Measurements from ENCODE around the gene MYZAP.

Gene MYZAP

GRCh38 chr15:57562196-57562769 lies 29.4 kb upstream of the MYZAP start:
- no peak for DNase-seq (ENCODE audit: low read depth)
- no peak for TF ChIP-seq CTCF (IDR thresholded peaks at IDR 0.05; ENCODE audit: control insufficient read depth, extremely low read depth, insufficient read depth)
- no peak overlapping the region for H3K4me3 ChIP-seq (ENCODE audit: low read depth, low read length)

DNA sequence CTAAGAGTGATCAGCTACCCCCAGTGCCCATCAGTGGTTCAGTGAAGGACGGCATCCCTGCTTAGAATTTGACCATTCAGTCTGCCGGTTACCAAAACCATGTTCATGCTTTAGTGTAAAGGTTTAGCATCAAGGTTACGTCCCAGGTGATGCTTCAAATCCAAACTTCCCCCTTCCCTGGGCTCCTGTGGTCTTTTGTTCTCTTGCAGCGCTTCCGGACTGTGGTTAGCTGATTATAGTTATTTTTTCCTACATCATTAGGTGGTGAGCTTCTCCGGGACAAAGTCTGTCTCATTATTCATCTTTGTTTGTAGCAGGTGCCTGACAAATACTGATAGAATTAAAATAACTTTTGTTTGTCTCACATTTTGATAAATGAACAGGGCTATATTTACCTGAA lies 28.3 kb upstream of the MYZAP start:
- H3K4me3 ChIP-seq (ENCODE audit: low read depth, low read length), result no peak overlapping the region
- no peak for TF ChIP-seq CTCF (IDR thresholded peaks at IDR 0.05; ENCODE audit: control insufficient read depth, extremely low read depth, insufficient read depth)
- DNase-seq (ENCODE audit: low read depth), result no peak

GRCh38 chr15:57565311-57565710 lies 26.4 kb upstream of the MYZAP start:
- no peak overlapping the region for H3K4me3 ChIP-seq (ENCODE audit: low read depth, low read length)
- DNase-seq (ENCODE audit: low read depth), result no peak
- no peak for TF ChIP-seq CTCF (IDR thresholded peaks at IDR 0.05; ENCODE audit: control insufficient read depth, extremely low read depth, insufficient read depth)

- TF ChIP-seq CTCF (IDR thresholded peaks at IDR 0.05; ENCODE audit: control insufficient read depth, extremely low read depth, insufficient read depth), result no peak
- no peak overlapping the region for H3K4me3 ChIP-seq (ENCODE audit: low read depth, low read length)
- peak; percentile 65 for DNase-seq (ENCODE audit: low read depth)
These were observed 24.9 kb upstream of the MYZAP start for GRCh38 chr15:57566834-57567233.

DNA sequence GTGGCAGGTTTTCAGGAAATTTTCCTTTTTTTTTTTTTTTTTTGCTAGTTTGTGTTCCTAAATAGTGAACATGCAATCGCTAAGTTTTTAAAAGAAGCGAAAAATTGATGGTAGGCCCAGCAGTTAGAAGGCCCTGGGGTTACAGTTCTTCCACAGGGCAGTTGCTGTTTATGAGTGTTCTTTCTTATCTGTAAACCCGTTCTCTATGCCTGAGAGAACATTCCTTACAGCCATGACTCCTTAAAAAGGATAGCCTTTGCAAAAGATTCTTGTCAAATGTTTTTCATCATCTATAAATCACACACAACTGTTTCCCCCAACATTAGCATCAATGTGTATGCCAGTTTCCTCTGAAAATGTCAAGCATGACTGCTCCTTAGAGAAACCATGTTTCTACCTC lies 23.8 kb upstream of the MYZAP start:
- no peak for TF ChIP-seq CTCF (IDR thresholded peaks at IDR 0.05; ENCODE audit: control insufficient read depth, extremely low read depth, insufficient read depth)
- no peak for DNase-seq (ENCODE audit: low read depth)
- H3K4me3 ChIP-seq (ENCODE audit: low read depth, low read length), result no peak overlapping the region

DNA sequence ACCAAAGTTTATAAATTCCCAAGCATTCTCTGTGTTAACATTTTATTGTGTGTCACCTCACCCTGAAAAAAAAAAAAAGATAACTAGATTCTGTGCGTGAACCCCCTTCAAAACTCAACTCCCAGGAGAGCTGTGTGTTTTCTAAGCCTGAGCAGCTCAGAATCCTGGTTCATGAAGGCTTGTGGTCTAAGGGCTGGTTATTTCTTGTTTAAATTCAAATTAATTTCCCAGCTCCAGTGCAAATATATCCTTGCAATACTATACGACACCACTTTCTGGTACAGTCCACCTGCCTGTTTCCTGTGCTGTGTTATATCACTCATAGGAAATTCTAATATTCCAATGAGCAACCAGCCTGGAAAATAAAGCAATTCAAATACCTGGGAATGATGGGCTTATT lies 23.4 kb upstream of the MYZAP start:
- DNase-seq (ENCODE audit: low read depth), result no peak
- no peak overlapping the region for H3K4me3 ChIP-seq (ENCODE audit: low read depth, low read length)
- no peak for TF ChIP-seq CTCF (IDR thresholded peaks at IDR 0.05; ENCODE audit: control insufficient read depth, extremely low read depth, insufficient read depth)

- DNase-seq (ENCODE audit: low read depth), result no peak
- no peak overlapping the region for H3K4me3 ChIP-seq (ENCODE audit: low read depth, low read length)
- TF ChIP-seq CTCF (IDR thresholded peaks at IDR 0.05; ENCODE audit: control insufficient read depth, extremely low read depth, insufficient read depth), result no peak
These were observed 21.4 kb upstream of the MYZAP start for GRCh38 chr15:57570340-57570739.
